ENCODE data around the gene C12orf75.
A peak's percentile ranks its signal among the peaks of the same experiment; 100 is the strongest.
"Not testable (repeated sequence)": the region's sequence is repeated elsewhere in the genome, so short reads cannot be mapped to it uniquely, and the experiment has no call there.

Gene C12orf75

DNA sequence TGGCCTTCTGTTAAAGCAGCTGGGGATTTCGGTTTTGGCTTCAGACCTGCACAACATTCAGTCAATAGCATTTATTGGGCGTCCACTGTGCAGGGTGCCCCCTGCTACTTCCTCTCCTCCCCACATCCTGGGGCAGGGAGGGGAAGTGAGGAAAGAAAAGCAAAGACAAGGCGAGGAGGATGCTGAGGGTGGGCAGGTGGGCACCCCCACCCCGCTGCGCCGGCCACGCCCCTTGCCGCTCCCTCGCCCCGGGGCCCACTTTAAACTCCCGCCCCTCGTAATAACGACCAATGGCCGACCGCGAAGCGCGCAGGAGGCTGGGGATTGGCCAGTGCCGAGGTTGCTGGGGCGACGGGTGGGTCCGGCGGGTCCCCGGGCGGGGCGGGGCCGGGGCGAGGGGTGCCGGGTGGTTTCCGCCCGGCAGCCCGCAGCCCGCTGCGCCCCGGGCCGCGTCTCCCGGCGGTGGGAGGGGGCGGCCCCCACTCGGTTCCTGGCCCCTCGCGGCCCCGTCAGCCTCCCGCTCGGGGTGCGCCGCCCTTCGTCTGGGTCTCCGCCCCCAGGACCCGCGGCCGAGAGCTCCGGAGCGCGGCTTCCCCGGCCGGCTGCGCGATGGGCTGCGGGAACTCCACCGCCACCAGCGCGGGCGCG, at the start of gene C12orf75:
Gene C12orf75 (plus strand): TSS at position 409 of the 648 bp plus-strand sequence. CDS start 201 bp downstream, at position 610.
- DNase-seq, result peak; percentile 93

DNA sequence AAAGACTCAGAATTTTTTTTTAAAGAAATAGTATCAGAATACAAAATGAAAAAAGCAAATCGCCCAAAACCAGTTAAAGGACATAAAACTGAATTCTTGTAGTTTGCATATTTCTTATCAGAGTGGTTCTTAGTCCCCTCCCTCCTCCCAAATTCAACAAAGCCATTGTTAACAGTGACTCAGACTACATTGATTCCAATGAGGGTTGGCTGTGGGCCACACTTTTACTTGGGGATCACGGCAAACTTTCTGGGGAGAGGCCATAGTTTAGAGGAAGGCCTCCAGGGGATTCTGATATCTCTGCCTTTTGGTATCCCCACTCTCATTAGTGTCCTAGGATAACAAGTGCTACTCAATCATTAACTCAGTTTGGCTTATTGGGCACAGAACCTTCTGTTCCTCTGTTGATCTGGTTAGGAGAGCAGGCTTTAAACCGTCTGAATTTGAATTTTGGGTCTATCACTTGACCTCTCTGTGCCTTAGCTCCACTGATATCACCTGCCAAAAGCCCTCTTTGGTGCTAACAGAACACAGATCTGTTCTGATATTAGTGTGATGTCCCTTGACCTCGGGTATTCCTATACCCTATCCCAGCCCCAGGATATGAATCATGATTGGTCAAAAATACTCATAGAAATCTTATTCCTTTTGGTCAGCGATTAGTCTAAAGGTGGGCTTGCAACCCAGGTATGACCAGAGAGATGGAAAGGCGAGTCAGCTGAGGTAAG, 49.4 kb upstream of the C12orf75 start:
- no peak for DNase-seq

DNA sequence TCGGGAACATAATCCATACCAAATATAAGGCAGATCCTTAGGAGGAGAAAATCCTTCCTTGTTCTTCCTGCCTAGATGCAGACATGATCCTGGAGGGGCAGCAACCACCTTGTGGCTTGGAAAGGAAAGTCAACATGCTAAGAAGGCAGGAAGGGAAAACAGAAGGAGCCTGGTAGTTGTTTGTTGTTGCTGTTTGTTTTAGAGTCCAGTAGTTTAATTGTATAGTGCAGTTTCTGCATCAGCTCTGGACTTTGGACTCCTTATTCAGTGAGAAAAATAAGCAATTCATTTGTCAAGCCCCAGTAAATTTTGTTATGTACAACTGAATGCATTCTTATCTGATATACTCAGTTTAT, 48.8 kb upstream of the C12orf75 start:
- DNase-seq, result no peak

DNA sequence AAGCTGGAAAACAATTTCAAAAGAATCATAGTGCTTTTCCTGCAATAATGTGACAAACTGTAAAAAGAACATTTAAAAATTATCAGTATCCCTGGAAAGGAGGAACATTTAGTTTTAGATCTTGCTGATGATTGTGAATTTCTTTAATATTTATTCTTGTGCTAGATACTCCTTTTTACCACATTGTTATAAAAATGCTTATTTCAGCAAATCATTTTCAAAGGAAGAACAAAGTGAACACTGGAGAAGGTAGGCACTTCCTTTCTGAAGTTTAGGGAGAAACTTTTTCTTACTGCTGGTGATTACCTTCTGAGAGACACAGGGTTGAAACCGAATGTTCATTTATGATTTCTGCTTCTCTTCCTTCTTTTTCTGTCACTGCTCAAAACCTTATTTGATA, 45.1 kb upstream of the C12orf75 start:
- no peak for DNase-seq

DNA sequence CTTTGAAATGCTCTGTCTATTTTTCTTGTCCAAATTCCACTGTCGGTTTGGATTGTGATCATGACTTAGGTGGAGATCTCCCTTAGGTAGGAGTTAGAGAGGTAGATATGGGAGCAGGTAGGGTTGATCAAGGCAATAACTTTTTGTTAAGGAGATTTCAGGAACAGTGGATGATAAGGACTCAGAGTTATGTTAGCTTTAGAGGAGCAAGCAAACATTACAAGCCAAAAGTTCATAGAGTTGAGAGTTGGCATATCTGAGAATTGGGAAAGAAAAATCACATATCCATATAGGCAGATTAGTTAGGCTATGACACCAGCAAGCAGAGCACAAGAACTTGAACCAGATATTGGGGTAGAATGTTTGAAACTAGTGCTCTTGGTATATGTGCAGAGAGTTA, 43.1 kb upstream of the C12orf75 start:
- no peak for DNase-seq

DNA sequence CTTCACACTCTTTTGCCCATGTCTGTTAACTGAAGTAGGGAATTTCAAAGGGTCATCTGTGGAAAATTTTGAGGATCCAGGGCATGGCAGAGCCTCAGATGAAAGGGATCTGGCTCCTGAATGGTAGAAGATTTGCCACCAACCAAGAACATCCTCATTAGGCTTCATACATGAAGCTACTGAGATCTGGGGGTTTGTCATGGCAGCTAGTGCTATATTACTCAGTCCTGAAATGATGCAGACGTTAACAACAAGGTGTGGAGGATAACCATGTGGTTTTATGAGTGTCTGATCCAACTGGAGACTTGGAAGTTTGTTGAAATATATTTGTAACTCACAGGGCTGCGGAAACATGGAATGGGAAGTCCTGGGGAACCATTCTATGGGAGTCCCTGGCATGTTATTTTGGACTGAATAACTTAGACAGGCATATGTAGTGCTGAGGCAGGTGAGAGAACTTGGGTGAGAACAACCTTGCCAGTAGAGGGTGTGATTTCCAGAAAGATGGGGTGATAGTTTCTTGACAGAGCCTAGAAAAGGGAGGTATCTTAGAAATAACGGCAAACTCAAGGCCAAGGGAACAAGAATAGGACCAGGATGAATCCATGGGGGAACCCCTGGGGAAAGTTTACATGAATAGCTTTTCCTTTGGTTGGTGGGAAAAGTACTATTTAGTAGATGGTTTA, 42.0 kb upstream of the C12orf75 start:
- DNase-seq, result no peak

DNA sequence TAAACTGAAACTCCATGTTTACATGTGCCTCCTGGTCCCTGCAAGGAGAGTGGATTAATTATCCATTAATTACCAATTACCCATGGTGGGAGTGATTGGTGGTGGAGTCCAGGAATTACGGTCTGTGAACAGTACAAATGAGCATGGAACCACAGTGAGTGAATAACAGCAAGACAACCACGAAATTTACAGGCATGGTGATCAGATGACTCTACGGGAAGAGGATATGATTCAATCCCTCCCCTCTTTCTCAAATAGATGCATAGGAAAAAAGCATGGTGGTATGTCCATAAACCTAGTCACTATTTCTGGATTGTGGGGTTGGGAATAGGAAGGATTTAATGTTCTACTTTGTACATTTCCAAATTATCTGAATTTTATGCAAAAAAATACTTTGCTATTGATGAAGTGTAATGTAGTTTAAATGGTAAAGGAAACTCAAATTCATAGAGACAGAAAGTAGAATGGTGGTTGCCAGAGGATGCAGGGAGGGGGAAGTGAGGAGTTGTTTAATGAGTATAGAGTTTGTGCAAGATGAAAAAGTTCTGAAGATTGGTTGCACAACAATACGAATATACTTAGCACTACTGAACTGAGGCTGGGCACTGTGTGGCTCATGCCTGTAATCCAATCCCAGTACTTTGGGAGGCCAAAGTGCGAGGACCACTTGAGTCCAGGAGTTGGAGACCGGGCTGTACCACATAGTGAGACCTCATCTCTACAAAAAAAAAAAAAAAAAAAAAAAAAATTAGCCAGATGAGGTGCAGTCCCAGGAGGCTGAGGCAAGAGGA, 41.2 kb upstream of the C12orf75 start:
- no peak for DNase-seq

DNA sequence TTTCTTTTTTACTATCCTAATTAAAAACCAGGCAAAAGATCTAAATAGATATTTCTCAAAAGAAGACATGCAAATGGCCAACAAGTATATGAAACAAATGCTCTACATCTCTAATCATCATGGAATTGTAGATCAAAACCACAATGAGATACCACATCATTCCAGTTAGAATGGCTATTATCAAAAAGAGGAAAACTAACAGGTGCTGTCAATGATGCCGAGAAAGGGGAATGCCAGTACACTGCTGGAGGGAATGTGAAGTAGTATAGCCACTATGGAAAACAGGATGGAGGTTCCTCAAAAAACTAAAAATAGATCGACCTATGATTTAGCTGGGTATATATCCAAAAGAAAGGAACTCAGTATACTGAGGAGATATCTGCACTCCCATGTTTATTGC, 39.0 kb upstream of the C12orf75 start:
- DNase-seq, result no peak

DNA sequence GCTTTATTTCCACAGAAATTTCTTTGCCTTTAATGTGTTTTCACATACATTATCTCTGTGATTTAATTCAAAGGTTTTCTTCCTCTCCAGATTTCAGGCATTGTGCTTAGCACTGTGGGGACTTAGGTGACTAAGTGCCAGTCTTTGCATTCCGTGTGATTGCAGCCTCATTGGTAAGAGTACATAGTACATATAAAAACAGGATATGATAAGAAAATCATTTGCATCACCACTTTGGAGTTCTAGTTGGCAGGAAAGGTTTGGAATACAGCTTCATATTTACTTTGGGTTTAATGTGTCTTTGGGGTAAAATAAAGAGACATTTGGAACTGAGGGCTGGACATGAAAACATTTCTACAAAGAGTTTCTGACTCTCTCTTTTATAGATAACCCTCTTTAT, 37.8 kb upstream of the C12orf75 start:
- no peak for DNase-seq

DNA sequence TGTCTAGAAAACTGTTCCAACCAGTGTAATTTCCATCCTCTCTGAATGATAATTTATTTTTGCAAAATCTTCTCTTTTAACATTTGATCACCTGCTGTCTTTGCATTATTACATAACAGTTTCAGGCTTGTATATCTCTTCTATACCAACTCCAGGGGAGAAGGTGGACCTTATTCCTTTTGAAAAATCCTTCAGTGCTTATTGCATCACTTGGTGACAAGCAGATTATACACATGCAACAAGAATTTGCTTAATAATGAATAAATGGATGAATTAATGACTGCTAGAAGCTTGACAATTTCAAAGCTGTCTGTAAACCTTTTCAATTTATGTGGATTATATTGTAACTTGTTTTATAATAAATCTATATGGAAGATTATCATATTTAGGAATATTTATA, 37.3 kb upstream of the C12orf75 start:
- no peak for DNase-seq

DNA sequence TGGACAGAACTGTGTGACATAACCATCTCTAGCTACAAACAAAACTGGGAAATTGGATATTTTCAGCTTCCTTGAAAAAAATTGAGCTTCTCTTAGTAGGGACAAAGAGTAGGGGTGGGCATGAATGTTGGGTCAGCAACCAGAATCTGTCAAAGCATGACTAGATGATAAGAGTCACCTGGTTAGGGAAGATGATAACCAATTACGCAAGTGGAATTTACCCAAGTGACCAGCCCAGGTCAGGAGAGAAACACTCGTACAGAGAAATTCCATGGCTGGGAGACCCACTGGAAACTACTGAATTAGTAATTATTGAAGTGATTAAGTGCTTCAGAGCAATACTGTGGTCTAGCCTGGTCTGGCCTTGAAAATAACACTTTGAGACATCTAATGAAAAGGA, 36.3 kb upstream of the C12orf75 start:
- DNase-seq, result no peak

DNA sequence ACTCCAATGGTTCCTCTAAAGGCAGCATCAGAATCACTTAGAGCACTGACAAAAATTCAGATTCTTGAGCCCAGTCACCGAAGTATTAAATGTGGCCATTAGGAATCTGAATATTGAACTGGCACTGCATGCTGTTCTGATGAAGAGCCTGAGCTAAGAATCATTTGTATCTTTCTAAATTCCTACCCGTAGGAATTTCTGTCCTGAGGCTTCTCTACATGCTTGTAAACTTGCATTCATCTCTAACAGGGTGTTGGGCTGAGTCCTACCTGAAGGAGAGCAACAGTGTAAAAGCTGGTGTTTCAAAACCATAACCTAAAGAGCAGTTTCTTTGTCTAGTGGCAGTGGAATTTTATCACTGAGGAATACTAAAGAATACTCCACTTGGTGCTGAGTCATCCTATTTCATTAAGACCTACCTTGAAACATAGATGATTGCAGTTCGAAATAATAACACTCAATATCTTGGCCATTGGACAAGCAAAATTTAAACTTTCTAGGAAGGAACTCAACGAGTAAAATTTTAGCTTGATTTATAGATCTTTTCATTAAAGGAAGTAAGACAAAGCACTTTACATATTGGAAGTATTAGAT, 35.5 kb upstream of the C12orf75 start:
- DNase-seq, result no peak

DNA sequence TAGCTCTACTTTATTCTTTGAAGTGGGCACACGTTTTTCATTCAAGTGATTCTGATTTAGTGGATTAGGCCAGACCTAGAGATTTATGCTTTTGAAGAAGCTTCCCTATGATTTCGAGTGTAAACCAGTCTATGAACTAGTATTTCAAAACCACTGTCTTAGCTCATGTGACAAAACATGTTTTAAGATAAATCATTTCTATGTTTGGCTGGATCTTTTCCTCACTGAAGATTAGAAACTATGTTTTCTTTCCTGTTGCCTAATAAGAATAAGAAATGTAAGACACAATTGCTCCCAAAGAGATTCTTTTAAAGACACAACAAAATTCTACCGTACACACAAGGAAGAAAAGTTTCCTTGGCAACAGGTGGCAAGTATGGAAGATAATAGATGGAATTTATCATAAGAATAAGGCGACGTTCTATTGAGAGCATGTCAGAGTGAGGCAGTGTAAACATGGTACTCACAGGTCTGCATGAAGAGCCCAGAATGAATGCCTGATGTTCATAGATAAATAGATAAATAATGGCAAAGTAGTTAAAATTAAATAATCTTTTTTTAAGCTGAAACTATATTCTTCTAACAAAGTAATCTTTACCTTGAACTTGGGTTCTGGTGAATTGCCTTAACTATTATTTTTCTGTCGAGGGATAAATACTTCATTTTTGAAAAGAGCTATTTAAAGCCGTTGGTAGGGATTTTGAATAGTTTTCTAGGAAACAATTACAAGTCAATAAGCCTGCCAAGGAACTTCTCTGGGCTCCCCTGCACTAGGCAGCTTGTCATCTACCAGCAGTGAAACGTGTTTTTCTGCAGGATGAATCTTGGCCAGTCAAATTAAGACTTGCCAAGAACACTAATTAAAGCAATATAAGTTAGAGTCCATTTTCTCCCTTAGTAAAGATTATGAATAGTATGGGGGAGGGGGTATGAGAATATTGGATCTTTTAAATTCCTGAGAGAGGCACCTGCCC, 34.1 kb upstream of the C12orf75 start:
- DNase-seq, result no peak

DNA sequence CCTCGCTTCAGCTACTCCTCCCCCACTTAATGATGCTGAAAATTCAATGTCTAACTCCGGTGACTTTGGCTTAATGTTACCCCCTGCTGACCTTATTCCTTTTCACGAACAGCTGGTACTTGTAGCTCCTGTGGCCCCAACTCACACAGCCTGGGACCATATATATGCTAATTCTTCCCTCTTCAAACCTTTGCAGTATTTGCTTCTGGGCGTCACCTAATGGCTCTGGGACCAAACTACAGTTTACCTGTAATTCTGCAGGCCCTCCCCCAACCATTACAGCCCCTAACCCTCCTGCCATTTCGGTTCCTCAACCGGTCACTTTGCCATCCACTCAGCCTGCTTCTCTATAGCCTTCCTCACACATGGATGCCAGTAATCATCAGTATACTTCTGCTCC, 29.6 kb upstream of the C12orf75 start:
- no peak for DNase-seq

DNA sequence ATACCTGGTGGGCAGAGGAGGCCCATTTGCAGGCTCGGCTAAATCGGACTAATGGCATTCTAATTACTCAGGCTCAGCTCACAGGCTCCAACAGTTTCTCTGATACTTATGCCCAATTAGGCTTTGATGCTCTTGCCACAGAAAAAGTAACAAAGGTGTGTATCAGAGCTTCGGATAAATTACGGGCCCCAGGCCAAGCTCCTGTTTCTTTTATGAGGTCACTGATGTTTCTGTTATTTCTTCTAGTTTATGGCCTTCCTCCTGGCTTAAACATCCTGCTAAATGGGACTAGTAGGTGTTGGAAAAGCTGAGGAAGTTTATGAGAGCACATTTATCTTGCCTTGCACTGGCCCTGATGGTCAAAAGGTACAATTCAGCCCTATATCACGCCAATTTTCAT, 28.8 kb upstream of the C12orf75 start:
- DNase-seq, result no peak

DNA sequence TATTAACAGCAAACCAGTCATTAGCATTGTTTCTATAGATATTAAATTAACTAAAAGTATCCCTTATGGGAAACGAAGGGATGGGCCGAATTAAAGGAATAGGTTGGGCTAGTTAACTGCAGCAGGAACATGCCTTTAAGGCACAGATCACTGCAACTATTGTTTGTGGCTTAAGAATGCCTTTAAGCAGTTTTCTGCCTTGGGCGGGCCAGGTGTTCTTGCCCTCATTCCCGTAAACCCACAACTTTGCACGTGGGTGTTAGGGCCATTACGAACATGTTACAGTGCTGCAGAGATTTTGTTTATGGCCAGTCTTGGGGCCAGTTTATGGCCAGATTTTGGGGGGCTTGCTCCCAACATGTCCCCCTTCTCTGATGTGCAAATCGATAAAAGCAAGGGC, 27.5 kb upstream of the C12orf75 start:
- not testable (repeated sequence) for DNase-seq

DNA sequence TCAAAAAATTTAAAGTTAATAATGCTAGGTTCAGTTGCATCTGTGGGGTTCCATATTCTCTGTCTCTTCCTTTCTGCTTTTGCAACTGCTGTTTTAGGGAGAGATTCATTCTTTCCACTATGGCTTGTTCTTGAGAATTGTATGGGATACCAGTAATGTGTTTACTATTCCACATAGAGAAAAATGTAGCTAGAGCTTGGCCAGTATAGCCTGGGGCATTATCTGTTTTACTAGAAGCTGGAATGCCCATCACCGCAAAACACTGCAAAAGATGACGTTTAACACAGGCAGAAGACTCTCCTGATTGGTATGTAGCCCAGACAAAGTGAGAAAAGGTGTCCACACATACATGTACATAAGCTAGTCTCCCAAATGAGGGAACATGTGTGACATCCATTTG, 25.9 kb upstream of the C12orf75 start:
- DNase-seq, result not testable (repeated sequence)

DNA sequence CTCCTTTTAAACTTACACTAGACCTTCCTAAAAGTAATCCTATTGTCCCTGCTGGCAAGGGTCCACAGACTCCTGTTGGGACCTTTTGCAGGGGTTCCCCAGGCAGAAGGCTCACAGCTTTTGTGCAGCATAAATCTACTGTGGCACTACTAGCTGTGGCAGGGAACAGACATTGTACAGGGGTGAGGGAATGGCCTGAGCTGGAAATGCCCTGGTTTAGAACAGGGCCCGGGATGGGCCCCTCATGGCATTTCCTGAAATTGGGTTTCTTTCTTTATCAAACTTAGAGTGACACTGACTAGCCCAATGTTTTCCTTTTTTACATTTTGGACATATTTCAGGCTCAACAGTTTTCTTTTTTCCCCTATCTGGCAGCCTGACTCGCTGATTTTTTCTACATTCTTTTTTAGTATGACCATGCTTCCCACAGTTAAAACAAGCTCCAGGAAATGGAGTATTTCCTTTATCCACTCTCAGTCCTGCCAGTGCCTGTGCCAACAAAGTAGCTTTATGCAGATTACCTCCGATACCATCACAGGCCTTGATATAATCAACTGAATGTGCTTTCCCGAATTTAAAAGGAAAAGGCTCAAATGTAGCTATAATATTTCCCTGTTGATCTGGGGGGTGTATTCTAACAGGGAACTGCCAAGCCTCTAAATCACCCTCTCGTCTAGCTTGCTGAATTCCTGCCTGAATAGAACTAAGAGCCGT, 22.7 kb upstream of the C12orf75 start:
- DNase-seq, result not testable (repeated sequence)

DNA sequence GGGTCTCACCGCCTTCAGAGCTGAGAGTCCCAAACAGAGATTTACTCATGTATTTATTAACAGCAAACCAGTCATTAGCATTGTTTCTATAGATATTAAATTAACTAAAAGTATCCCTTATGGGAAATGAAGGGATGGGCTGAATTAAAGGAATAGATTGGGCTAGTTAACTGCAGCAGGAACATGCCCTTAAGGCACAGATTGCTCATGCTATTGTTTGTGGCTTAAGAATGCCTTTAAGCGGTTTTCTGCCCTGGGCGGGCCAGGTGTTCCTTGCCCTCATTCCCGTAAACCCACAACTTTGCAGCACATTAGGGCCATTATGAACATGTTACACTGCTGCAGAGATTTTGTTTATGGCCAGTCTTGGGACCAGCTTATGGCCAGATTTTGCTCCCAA, 21.7 kb upstream of the C12orf75 start:
- DNase-seq, result not testable (repeated sequence)

DNA sequence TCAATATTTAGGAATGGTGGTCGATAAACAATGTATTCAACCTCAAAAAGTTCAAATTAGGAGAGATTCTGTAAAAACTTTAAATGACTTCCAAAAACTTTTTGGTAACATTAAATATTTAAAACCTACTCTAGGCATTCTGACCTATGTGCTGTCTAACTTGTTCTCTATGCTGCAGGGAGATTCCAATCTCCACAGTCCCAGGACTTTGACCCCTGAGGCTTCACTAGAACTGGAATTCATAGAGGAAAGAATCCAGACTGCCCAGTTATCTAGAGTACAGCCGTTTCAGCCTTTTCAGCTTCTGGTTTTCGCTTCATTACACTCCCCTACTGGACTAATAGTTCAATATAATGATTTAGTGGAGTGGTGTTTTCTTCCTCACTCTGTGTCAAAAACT, 21.1 kb upstream of the C12orf75 start:
- DNase-seq, result not testable (repeated sequence)

DNA sequence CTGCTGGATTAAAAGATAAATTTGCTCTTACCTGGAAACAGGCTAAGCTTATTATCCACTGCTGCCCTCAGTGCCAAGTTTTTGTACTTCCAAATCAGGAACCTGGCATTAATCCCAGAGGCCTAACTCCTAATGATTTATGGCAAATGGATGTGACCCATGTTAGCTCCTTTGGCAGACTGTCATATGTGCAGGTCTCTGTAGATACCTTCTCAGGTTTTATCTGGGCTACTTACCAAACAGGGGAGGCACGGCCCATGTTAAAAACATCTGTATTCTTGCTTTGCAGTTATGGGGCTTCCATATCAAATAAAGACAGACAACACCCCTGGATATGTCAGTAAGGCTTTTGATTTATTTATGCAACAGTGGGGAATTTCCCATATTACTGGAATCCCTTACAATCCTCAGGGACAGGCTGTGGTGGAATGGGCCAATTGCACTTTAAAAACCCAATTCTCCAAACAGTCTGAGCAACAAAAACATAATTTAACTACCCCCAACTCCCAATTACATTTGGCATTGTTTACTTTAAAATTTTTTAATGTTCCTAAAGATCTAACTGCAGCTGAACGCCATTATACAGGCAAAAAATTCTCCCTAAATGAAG, 19.9 kb upstream of the C12orf75 start:
- not testable (repeated sequence) for DNase-seq

Measured in activated CD8-positive, alpha-beta memory T cell treated with anti-CD3 and anti-CD28 coated beads, Interleukin-2, amount 50 U/mL, for 48 hours (primary cell).